Measurements from ENCODE around the gene DDO. TPM values are rescaled to one million over a fixed set of nuclear protein-coding genes. Genes with fewer than 3 reads are reported as not detected.

DDO gene
- total RNA-seq, 1 experiment from 2014 or later, result 1.0 TPM

GRCh38 chr6:110421749-110422443 is 6.5 kb upstream of the DDO start:
- no peak for DNase-seq (ENCODE audit: extremely low read depth, low read depth)

- DNase-seq (ENCODE audit: extremely low read depth, low read depth), result no peak
These were observed 3.8 kb upstream of the DDO start for GRCh38 chr6:110419028-110419739.

GRCh38 chr6:110418594-110418993 is 3.2 kb upstream of the DDO start:
- no peak for DNase-seq (ENCODE audit: extremely low read depth, low read depth)

GRCh38 chr6:110414669-110415068 is 706 bp downstream of the DDO start:
- no peak for DNase-seq (ENCODE audit: extremely low read depth, low read depth)

- no peak for DNase-seq (ENCODE audit: extremely low read depth, low read depth)
These were observed 3.0 kb downstream of the DDO start for GRCh38 chr6:110412360-110412759.

GRCh38 chr6:110410511-110410910 is 4.9 kb downstream of the DDO start:
- no peak for DNase-seq (ENCODE audit: extremely low read depth, low read depth)

GRCh38 chr6:110409794-110410193 is 5.6 kb downstream of the DDO start:
- no peak for DNase-seq (ENCODE audit: extremely low read depth, low read depth)

GRCh38 chr6:110408901-110409300 is 6.5 kb downstream of the DDO start:
- DNase-seq (ENCODE audit: extremely low read depth, low read depth), result no peak

GRCh38 chr6:110404607-110405006 is 10.8 kb downstream of the DDO start:
- DNase-seq (ENCODE audit: extremely low read depth, low read depth), result no peak

- DNase-seq (ENCODE audit: extremely low read depth, low read depth), result no peak
These were observed 13.7 kb downstream of the DDO start for GRCh38 chr6:110401585-110402176.

- no peak for DNase-seq (ENCODE audit: extremely low read depth, low read depth)
These were observed 15.2 kb downstream of the DDO start for GRCh38 chr6:110400208-110400607.

- DNase-seq (ENCODE audit: extremely low read depth, low read depth), result no peak
These were observed 15.9 kb downstream of the DDO start for GRCh38 chr6:110399219-110400071.

- no peak for DNase-seq (ENCODE audit: extremely low read depth, low read depth)
These were observed 16.6 kb downstream of the DDO start for GRCh38 chr6:110398778-110399177.

- no peak for DNase-seq (ENCODE audit: extremely low read depth, low read depth)
These were observed 20.2 kb downstream of the DDO start for GRCh38 chr6:110395221-110395620.

GRCh38 chr6:110394409-110394808 is 21.0 kb downstream of the DDO start:
- no peak for DNase-seq (ENCODE audit: extremely low read depth, low read depth)

- no peak for DNase-seq (ENCODE audit: extremely low read depth, low read depth)
These were observed 22.6 kb downstream of the DDO start for GRCh38 chr6:110392727-110393126.

- no peak for DNase-seq (ENCODE audit: extremely low read depth, low read depth)
These were observed 25.0 kb downstream of the DDO start for GRCh38 chr6:110390404-110390803.

- DNase-seq (ENCODE audit: extremely low read depth, low read depth), result no peak
These were observed 25.5 kb downstream of the DDO start for GRCh38 chr6:110389689-110390382.

- no peak for DNase-seq (ENCODE audit: extremely low read depth, low read depth)
These were observed 27.4 kb downstream of the DDO start for GRCh38 chr6:110387986-110388385.

GRCh38 chr6:110385458-110385863 is 29.9 kb downstream of the DDO start:
- DNase-seq (ENCODE audit: extremely low read depth, low read depth), result no peak

All from NCI-H460 (cell line).